Measurements from ENCODE around the gene TREML1.

DNA sequence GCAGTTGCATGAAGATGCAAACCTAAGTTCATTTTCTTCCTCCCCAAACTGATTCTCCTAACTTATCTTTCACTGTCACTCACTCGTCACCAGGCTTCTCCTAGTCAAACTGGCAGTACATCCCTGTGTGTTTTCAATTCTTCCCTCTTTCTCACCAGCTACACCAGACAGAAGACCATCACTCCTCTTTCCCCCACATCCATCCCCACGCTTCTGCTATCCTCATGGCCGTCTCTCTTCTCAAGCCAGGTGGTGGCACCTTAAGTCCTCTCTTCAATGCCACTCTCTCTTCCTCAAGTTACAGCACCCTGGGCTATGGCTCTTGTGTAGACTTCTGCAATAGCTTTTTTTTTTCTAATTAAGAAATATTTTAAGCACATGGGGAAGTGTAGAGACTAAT, 23.1 kb upstream of the TREML1 start:
- TF ChIP-seq, protein P1, sequence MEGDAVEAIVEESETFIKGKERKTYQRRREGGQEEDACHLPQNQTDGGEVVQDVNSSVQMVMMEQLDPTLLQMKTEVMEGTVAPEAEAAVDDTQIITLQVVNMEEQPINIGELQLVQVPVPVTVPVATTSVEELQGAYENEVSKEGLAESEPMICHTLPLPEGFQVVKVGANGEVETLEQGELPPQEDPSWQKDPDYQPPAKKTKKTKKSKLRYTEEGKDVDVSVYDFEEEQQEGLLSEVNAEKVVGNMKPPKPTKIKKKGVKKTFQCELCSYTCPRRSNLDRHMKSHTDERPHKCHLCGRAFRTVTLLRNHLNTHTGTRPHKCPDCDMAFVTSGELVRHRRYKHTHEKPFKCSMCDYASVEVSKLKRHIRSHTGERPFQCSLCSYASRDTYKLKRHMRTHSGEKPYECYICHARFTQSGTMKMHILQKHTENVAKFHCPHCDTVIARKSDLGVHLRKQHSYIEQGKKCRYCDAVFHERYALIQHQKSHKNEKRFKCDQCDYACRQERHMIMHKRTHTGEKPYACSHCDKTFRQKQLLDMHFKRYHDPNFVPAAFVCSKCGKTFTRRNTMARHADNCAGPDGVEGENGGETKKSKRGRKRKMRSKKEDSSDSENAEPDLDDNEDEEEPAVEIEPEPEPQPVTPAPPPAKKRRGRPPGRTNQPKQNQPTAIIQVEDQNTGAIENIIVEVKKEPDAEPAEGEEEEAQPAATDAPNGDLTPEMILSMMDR (conservative IDR thresholded peaks at IDR 0.05 in 1 of 2, IDR thresholded peaks at IDR 0.05 in 1 of 2; ENCODE audit: low read depth in 1 of 2, low read length in 2 of 2): no peak
- TF ChIP-seq EZH2 (IDR thresholded peaks at IDR 0.05; ENCODE audit: low read length, missing control alignments): no peak
